ENCODE results near the gene AGPAT4.

The AGPAT4 gene

DNA sequence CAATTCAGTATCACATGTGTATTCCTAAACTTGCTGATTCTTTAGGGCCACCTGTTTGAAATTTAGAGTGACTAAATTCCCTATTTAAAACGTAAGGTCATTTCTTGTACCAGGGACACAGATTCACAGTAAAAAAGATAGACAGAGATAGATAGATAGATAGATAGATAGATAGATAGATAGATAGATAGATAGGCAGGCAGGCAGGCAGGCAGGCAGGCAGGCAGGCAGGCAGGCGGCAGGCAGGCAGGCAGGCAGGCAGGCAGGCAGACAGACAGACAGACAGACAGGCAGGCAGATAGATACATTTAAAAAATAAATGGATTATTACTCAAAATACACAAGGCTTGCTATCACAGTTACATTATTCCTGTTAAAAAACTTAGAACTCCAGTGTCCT, 54.2 kb downstream of the AGPAT4 start:
- Mint-ChIP-seq H3K4me1 (no peaks in the 10 kb centered on the region), H3K27me3 (ENCODE audit: low read depth, poor library complexity) (no peaks in the 10 kb centered on the region), H3K4me3 (no peak overlapping the region), H3K27ac (no peak overlapping the region), H3K36me3 (ENCODE audit: low read depth) (peaks cover 99% of the 10 kb centered on the region), H3K9me3 (peaks cover 70% of the 10 kb centered on the region)
- TF ChIP-seq, protein P1, sequence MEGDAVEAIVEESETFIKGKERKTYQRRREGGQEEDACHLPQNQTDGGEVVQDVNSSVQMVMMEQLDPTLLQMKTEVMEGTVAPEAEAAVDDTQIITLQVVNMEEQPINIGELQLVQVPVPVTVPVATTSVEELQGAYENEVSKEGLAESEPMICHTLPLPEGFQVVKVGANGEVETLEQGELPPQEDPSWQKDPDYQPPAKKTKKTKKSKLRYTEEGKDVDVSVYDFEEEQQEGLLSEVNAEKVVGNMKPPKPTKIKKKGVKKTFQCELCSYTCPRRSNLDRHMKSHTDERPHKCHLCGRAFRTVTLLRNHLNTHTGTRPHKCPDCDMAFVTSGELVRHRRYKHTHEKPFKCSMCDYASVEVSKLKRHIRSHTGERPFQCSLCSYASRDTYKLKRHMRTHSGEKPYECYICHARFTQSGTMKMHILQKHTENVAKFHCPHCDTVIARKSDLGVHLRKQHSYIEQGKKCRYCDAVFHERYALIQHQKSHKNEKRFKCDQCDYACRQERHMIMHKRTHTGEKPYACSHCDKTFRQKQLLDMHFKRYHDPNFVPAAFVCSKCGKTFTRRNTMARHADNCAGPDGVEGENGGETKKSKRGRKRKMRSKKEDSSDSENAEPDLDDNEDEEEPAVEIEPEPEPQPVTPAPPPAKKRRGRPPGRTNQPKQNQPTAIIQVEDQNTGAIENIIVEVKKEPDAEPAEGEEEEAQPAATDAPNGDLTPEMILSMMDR (IDR thresholded peaks at IDR 0.05), result no peak
- DNase-seq, result no peak

DNA sequence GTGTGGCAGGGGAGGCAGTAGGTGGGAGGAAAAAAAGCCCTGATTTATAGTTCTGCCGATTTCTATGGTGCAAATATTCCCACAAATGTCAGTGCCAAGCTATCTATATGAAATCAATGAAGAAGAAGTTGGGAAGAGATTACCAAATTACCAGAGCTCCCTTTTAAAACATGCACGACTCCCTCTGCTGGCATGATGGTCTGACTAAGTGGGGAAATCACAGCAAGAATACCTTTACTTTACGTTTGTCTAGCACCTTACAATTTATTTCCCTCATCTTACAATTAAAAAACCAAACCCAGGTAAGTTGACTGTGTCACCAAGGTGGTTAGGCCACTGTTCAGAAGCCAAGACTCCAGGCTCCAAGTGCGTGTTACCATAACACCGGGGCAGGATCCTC, 55.6 kb downstream of the AGPAT4 start:
- no peak overlapping the region for H3K4me3 Mint-ChIP-seq
- H3K9me3 Mint-ChIP-seq, result peaks cover 82% of the 10 kb centered on the region
- H3K36me3 Mint-ChIP-seq (ENCODE audit: low read depth), result peaks cover 99% of the 10 kb centered on the region
- H3K4me1 Mint-ChIP-seq, result no peaks in the 10 kb centered on the region
- TF ChIP-seq, protein P1 (IDR thresholded peaks at IDR 0.05), result no peak
- H3K27me3 Mint-ChIP-seq (ENCODE audit: low read depth, poor library complexity), result no peaks in the 10 kb centered on the region
- H3K27ac Mint-ChIP-seq, result no peak overlapping the region
- no peak for DNase-seq

DNA sequence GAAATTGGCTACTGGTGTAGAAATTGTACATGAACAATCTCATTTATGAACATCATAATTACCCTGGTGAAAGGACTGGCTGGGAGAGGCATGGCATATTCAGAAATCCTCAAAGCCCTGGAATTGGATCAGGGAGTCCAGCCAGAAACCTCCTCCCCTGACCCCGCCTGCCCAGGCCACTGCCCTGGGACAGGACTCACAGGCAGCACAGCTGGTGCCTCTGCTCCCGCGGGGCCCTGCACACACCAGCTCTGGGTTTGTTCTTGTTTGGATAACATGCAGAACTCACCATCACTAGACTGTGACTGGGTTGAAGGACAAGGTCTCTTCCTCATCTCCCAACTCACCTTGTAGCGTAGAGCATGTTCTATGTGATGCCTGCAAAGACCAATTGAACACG, 56.2 kb downstream of the AGPAT4 start:
- DNase-seq, result no peak
- TF ChIP-seq, protein P1 (IDR thresholded peaks at IDR 0.05), result no peak
- no peak overlapping the region for H3K4me3 Mint-ChIP-seq
- no peaks in the 10 kb centered on the region for H3K27me3 Mint-ChIP-seq (ENCODE audit: low read depth, poor library complexity)
- H3K27ac Mint-ChIP-seq, result no peak overlapping the region
- H3K4me1 Mint-ChIP-seq, result no peaks in the 10 kb centered on the region
- H3K36me3 Mint-ChIP-seq (ENCODE audit: low read depth), result peaks cover 99% of the 10 kb centered on the region
- H3K9me3 Mint-ChIP-seq, result peaks cover 88% of the 10 kb centered on the region

DNA sequence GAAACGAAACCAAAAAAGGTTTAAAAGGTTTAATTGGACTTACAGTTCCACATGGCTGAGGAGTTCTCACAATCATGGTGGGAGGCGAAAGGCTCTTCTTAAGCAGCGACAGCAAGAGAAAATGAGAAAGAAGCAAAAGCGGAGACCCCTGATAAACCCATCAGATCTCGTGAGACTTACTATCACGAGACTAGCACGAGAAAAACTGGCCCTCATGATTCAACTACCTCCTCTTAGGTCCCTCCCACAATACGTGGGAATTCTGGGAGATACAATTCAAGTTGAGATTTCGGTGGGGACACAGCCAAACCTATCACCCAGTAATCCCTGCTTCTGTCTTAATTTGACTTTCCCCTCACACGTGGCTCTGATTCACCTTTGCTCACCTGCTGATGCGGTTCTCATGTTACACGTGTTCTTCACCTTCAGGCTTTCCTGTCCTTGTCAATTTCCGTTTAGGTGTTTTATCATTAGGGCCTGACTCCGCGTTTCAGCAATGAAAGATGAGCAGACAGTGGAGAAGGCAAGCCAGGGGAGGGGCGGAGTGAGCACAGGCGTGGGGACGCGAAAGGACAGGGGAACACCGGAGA, 57.1 kb downstream of the AGPAT4 start:
- no peaks in the 10 kb centered on the region for H3K4me1 Mint-ChIP-seq

DNA sequence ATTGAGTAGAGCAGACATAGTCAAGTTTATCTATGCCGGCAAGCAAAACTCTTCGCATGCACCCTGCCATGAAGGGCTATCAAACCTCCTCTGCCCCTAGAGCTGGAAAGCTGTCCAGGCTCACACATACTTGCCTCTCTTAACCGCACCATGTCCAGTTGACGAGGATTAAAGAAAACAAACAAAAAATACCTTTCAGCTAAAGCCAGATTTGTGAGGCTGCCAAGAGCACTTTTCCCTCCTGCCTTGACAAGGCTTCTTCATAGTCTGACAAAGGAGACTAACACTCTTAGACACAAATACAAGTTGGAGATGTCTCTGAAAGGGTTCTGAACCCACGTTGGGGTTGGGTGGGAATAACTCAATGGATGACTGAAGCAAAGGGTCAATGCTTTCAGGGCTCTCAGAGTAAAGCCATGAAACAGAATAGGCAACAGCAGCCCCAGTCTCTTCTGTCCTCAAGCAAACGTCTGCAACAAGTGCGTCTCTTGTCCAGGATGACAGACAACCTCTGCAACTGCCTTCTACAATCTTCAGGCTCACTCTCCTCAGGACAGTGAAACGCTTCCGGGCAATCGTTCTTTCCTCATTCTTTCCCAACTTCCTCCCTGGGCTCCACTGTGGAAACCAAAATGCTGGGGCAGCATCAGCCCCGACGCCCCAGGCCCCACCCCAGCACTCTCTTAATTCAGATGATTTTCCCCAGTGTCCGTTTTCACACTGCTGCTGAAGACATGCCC, 57.8 kb downstream of the AGPAT4 start:
- H3K9me3 Mint-ChIP-seq, result peaks cover 92% of the 10 kb centered on the region
- TF ChIP-seq, protein P1 (IDR thresholded peaks at IDR 0.05), result no peak
- no peak overlapping the region for H3K27ac Mint-ChIP-seq
- no peak overlapping the region for H3K4me3 Mint-ChIP-seq
- no peaks in the 10 kb centered on the region for H3K4me1 Mint-ChIP-seq
- no peak for DNase-seq
- no peaks in the 10 kb centered on the region for H3K27me3 Mint-ChIP-seq (ENCODE audit: low read depth, poor library complexity)
- H3K36me3 Mint-ChIP-seq (ENCODE audit: low read depth), result peaks cover 99% of the 10 kb centered on the region

More for the DNA sequence above, 57.1 kb downstream of the AGPAT4 start:
- TF ChIP-seq, protein P1 (IDR thresholded peaks at IDR 0.05), result no peak
- DNase-seq, result no peak
- Mint-ChIP-seq H3K27ac (no peak overlapping the region), H3K4me3 (no peak overlapping the region), H3K9me3 (peaks cover 92% of the 10 kb centered on the region), H3K36me3 (ENCODE audit: low read depth) (peaks cover 99% of the 10 kb centered on the region), H3K27me3 (ENCODE audit: low read depth, poor library complexity) (no peaks in the 10 kb centered on the region)

DNA sequence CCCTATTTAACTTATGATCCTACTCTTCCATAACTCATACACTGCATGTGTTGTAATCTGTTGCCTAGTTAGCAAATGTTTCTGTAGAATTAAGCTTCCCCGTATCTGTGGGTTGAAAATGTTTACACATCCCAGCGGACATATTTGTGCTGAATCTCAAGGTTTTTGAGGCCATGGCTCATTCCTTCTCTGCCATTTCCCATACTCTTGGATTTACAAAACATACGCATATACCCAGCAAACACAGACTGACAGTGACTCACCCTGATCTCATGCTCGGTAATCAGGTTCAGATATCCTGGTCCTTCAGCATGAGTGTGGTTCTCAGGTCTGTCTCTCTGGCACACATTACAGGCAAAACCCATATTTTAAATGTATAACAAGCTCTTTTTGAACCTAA, 58.7 kb downstream of the AGPAT4 start:
- H3K36me3 Mint-ChIP-seq (ENCODE audit: low read depth), result peaks cover 99% of the 10 kb centered on the region
- TF ChIP-seq, protein P1 (IDR thresholded peaks at IDR 0.05), result no peak
- no peak overlapping the region for H3K27ac Mint-ChIP-seq

More for the DNA sequence above, 58.7 kb downstream of the AGPAT4 start:
- Mint-ChIP-seq H3K4me1 (no peaks in the 10 kb centered on the region), H3K4me3 (no peak overlapping the region), H3K27me3 (ENCODE audit: low read depth, poor library complexity) (no peaks in the 10 kb centered on the region), H3K9me3 (peaks cover 94% of the 10 kb centered on the region)
- DNase-seq, result no peak

Measured in nephron progenitor cell (in vitro differentiated cells).